ENCODE results near the gene ARF1. TPM values are rescaled to one million over a fixed set of nuclear protein-coding genes. Genes with fewer than 3 reads are reported as not detected.

Gene ARF1
- polyA plus RNA-seq, 3 donors, result 580 to 789 (median 603) TPM

DNA sequence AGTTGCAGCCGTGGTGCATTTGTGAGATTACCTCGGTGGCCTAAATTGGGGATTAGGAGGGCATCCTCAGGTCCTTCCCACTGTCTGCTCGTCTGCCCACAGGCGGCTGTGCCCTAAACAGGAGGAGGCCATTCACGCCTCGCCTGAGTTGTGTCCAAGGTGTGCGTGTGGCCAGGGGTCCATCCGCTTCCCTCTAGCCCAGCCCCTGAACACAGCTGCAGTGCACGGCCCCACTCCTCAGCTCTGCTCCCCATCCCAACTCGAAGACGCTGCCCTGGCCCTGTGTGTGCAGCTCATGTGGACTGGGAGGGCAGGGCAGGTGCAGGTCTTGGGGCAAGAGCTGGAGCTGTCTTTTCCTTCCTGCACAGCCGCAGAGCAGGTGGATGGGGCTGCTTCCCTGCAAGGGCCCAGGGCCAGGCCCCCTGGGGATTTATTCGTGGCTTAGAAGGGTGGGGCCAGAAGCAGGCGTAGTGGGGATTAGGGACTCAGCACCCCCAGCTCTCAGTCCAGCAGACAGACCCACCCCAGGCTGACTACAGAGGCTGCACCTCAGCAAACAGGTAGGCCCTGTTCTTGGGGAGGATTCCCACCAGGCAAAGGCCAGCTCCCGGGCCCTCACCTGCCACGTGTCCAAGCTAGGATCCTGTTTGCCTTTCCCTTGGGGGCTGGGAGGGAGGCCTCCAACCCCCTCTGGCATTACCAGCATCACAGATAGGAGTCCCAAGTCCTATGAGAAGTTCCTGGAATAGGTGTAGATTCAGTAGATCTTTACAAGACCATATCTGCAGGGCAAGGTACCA lies 61.9 kb downstream of the ARF1 start:
- no peak for DNase-seq
- Histone ChIP-seq H3K27ac (ENCODE audit: low read depth in 1 of 2, low read length in 2 of 2) (no peak overlapping the region), H3K79me2 (ENCODE audit: insufficient read depth, low read length) (peaks cover 64% of the 10 kb centered on the region), H3K36me3 (replicated peaks in 1 of 2; ENCODE audit: control insufficient read depth in 1 of 2, insufficient read depth in 2 of 2, low read length in 2 of 2) (peaks cover 36 to 40% of the 10 kb centered on the region in 2 donors), H3K4me1 (ENCODE audit: control insufficient read depth in 1 of 2, insufficient read depth in 2 of 2, low read length in 2 of 2) (peaks cover 19 to 25% of the 10 kb centered on the region in 2 donors), H3K27me3 (ENCODE audit: control insufficient read depth in 2 of 2, insufficient read depth in 2 of 2, low read length in 2 of 2) (no peaks in the 10 kb centered on the region), H3K9me3 (replicated peaks in 1 of 2; ENCODE audit: control insufficient read depth in 1 of 2, insufficient read depth in 1 of 2, low read length in 2 of 2) (no peaks in the 10 kb centered on the region), H3K4me2 (replicated peaks; ENCODE audit: extremely low read depth, low read length, poor library complexity, severe bottlenecking) (no peak overlapping the region), H4K20me1 (ENCODE audit: insufficient read depth, low read length) (peaks cover 90% of the 10 kb centered on the region), H3K4me3 (replicated peaks in 1 of 3; ENCODE audit: low read depth in 2 of 3, low read length in 3 of 3) (no peak overlapping the region), H2AFZ (ENCODE audit: insufficient read depth, low read depth, low read length, poor library complexity, severe bottlenecking) (no peak overlapping the region), H3K9ac (ENCODE audit: insufficient read depth, low read length, poor library complexity, severe bottlenecking) (no peak overlapping the region)
- Mint-ChIP-seq H3K4me1 (peaks cover 31% of the 10 kb centered on the region), H3K27me3 (ENCODE audit: low read depth in 3 of 3) (peaks cover 0 to 5% (median 0%) of the 10 kb centered on the region in 3 donors), H3K9me3 (no peaks in the 10 kb centered on the region), H3K27ac (peak overlapping the region in 2 of 7 donors; percentile 55 to 59), H3K4me3 (no peak overlapping the region), H3K36me3 (peaks cover 17 to 51% of the 10 kb centered on the region in 2 donors)
- TF ChIP-seq, protein P1, sequence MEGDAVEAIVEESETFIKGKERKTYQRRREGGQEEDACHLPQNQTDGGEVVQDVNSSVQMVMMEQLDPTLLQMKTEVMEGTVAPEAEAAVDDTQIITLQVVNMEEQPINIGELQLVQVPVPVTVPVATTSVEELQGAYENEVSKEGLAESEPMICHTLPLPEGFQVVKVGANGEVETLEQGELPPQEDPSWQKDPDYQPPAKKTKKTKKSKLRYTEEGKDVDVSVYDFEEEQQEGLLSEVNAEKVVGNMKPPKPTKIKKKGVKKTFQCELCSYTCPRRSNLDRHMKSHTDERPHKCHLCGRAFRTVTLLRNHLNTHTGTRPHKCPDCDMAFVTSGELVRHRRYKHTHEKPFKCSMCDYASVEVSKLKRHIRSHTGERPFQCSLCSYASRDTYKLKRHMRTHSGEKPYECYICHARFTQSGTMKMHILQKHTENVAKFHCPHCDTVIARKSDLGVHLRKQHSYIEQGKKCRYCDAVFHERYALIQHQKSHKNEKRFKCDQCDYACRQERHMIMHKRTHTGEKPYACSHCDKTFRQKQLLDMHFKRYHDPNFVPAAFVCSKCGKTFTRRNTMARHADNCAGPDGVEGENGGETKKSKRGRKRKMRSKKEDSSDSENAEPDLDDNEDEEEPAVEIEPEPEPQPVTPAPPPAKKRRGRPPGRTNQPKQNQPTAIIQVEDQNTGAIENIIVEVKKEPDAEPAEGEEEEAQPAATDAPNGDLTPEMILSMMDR (IDR thresholded peaks at IDR 0.05), result no peak
- WGBS (ENCODE audit: insufficient coverage), result 91% methylated on average over 10 of the region's 16 CpGs
- intact Hi-C loops (cut with micrococcal nuclease), result loop anchor here in 1 of 2 donors (5.0 kb wide), 1 partner anchor 37 kb away; the partner anchor contains the start of gene MRPL55

DNA sequence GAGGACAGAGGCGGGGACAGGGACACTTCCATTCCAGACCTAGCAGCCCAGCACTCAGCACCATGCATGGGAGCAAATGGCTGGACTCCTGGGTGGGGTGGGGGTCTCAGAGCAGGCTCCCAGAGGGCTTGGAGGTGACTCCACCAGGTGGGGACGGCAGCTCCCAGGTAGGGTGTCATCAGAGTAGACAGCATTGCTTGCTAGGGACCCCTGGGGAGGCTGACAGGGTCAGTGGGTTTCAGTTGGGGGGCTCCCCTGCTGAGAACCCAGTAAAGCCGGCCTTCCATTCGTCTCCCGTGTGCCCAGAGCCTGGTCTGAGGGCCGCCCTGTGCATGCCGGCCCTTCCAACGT lies 62.5 kb downstream of the ARF1 start:
- Histone ChIP-seq H3K4me1 (ENCODE audit: control insufficient read depth in 1 of 2, insufficient read depth in 2 of 2, low read length in 2 of 2) (peaks cover 17 to 22% of the 10 kb centered on the region in 2 donors), H4K20me1 (ENCODE audit: insufficient read depth, low read length) (peaks cover 96% of the 10 kb centered on the region), H3K36me3 (replicated peaks in 1 of 2; ENCODE audit: control insufficient read depth in 1 of 2, insufficient read depth in 2 of 2, low read length in 2 of 2) (peaks cover 36 to 40% of the 10 kb centered on the region in 2 donors), H3K9me3 (replicated peaks in 1 of 2; ENCODE audit: control insufficient read depth in 1 of 2, insufficient read depth in 1 of 2, low read length in 2 of 2) (no peaks in the 10 kb centered on the region), H3K4me2 (replicated peaks; ENCODE audit: extremely low read depth, low read length, poor library complexity, severe bottlenecking) (no peak overlapping the region), H3K79me2 (ENCODE audit: insufficient read depth, low read length) (peaks cover 64% of the 10 kb centered on the region), H3K4me3 (replicated peaks in 1 of 3; ENCODE audit: low read depth in 2 of 3, low read length in 3 of 3) (no peak overlapping the region), H2AFZ (ENCODE audit: insufficient read depth, low read depth, low read length, poor library complexity, severe bottlenecking) (no peak overlapping the region), H3K27me3 (ENCODE audit: control insufficient read depth in 2 of 2, insufficient read depth in 2 of 2, low read length in 2 of 2) (no peaks in the 10 kb centered on the region), H3K27ac (ENCODE audit: low read depth in 1 of 2, low read length in 2 of 2) (no peak overlapping the region), H3K9ac (ENCODE audit: insufficient read depth, low read length, poor library complexity, severe bottlenecking) (no peak overlapping the region)
- H3K27me3 Mint-ChIP-seq (ENCODE audit: low read depth in 3 of 3), result peaks cover 0 to 4% (median 0%) of the 10 kb centered on the region in 3 donors
- intact Hi-C loops (cut with micrococcal nuclease), result loop anchor here in 1 of 2 donors (5.0 kb wide), 1 partner anchor 38 kb away; the partner anchor contains the start of gene MRPL55
- no peak for DNase-seq
- H3K9me3 Mint-ChIP-seq, result no peaks in the 10 kb centered on the region
- H3K36me3 Mint-ChIP-seq, result peaks cover 17 to 55% of the 10 kb centered on the region in 2 donors
- TF ChIP-seq, protein P1 (IDR thresholded peaks at IDR 0.05), result no peak
- 100% methylated on average over 7 of the region's 8 CpGs for WGBS (ENCODE audit: insufficient coverage)
- no peak overlapping the region for H3K4me3 Mint-ChIP-seq
- peaks cover 31% of the 10 kb centered on the region for H3K4me1 Mint-ChIP-seq
- H3K27ac Mint-ChIP-seq, result peak overlapping the region in 1 of 7 donors; percentile 35

Measured in CD14-positive monocyte (primary cell).